GM21825 (cell line): Measurements from ENCODE around the gene OR10H5.
"Not testable (repeated sequence)": the region's sequence is repeated elsewhere in the genome, so short reads cannot be mapped to it uniquely, and the experiment has no call there.

Experiments
- ATAC-seq: cut with Tn5 transposase; IDR thresholded peaks from one replicate; pipeline ENCODE4 v1.9.1; 2021; ENCODE audit warnings: mild to moderate bottlenecking, moderate library complexity; ENCODE audit not compliant: unreplicated experiment

OR10H5 gene, protein sequence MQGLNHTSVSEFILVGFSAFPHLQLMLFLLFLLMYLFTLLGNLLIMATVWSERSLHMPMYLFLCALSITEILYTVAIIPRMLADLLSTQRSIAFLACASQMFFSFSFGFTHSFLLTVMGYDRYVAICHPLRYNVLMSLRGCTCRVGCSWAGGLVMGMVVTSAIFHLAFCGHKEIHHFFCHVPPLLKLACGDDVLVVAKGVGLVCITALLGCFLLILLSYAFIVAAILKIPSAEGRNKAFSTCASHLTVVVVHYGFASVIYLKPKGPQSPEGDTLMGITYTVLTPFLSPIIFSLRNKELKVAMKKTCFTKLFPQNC

DNA sequence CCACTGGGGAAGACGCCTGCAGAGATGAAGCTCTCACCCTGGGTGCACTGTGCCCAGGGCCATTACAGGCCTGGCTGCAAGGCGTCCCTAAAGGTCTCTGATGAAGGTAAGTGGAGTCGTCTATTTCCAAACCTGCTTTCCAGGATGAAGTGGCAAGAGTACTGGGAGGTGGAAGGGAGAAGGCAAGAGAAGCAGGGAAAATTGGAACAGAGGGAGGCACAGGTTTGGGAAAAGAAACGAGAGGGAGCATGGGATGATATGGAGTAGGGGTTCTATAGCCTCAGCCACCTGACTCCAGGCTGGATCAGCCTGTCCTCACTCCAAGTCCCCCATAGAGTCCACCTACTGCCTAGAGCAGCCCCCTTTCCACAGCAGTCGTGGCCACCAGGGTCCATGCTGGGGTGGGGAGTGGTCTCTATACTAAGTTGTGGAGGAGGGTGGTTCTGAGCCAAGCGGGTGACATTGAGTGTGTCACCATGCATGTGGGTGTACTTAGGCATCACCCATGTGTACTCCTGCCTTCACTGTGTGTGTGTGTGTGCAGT is at the start of gene OR10H5:
Gene OR10H5 (plus strand): TSS at position 51 of the 545 bp plus-strand sequence. CDS start 6,388 bp downstream, outside the sequence.
- no peak for ATAC-seq

DNA sequence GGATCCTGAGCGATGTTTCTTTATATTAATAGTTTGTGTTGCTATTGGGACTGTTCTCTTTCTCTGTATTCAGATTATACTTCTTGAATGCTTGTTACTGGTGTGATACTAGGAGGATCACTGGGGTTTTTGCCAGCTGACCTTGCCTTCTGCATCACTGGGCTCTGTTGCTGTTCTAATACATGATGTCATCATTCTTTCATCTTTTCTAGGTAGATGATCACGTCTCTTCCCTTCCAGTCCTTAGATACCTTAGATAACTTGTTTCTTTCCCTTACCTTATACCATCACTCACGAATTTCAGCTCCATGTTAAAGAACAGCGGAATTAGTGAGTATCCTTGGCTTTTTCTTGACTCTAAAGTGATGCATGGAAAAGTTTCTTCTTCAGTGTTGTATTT is 49.7 kb upstream of the OR10H5 start, which contains the start of gene OR10H3:
Gene OR10H3 (plus strand): TSS at position 264 of the 400 bp plus-strand sequence. CDS start 3,408 bp downstream, outside the sequence.
- ATAC-seq: no peak

DNA sequence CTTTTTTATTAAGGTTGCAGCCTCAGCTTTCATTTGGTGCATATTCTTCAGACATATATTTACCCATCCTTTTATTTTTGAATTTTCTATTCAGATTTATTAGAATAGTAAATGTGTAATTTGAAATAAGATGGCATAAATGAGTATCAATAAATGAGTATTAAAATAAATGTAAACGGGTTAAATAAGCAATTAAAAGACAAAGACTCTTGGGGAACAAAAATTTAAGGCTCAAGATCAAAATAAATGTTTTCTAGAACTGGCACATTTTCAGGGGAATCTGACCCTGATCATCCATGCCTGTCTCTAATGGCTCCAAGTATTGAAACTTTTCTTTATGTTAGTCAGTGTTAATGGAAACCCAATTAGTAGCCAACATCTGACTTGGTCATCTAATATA is 46.7 kb upstream of the OR10H5 start:
- no peak for ATAC-seq

DNA sequence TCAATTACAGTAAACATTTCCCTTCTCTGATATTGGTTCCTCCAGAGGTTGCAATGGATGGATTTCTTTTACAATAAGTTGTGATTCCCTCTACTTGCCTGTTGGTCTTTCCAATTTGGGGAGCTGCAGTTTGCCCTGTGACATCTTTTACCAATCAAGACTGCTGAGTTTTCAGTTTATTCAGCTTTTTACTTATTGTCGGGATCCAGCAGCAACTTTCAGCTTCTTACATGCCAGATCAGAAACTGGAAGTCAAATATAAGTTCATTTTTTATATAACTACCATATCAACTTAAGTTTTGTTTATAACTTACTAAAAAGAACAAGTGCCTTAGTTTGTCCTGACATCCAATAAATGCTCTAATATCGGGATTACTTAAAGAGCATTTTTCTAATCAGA is 39.2 kb upstream of the OR10H5 start:
- ATAC-seq: no peak

DNA sequence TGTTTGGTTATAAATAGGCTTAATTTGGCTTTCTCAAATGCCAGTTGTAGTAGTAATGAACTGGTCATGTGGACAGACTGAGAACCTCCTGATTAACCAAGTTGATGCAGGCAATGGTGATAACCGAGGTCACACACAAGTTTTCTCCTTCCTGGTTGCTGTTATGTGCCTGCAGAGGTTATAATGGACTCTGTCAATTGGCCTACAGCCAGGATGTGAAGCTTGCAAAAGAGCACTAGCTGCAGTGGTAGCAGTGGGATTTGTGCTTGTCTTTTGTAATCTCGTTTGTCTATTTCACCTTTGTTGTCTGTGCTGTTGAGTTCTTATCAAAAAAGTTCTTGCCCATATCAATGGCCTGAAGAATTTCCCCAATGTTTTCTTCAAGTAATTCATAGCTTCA is 29.1 kb upstream of the OR10H5 start:
- ATAC-seq: no peak

DNA sequence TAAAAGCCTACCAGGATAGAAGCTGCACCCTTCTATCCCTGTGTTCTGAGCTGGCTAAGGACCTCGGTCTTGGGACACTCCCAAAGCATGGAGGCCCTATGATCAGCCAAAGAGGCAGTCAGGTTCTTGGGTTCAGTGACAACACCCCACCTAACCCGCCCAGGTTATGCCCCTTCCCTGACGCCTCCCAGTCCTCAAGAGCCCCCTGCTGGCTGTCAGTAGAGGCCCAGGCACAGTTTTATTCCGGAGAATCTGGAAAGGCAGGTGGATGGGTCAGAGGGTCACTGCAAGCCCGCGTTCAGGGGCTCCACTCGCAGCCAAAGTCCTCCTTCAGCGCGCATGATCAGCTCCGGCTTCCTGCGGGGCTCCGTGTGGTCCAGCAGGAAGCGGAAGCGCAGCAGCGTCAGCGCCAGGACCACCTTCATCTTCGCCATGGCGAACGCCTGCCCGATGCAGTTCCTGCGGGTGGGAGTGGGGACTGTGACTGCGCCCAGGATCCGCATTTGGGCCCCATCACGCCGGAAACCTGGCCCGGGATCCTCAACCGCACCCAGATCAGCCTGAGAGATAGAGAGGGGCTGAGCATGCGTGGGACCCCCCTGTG is 27.4 kb upstream of the OR10H5 start:
- no peak for ATAC-seq

DNA sequence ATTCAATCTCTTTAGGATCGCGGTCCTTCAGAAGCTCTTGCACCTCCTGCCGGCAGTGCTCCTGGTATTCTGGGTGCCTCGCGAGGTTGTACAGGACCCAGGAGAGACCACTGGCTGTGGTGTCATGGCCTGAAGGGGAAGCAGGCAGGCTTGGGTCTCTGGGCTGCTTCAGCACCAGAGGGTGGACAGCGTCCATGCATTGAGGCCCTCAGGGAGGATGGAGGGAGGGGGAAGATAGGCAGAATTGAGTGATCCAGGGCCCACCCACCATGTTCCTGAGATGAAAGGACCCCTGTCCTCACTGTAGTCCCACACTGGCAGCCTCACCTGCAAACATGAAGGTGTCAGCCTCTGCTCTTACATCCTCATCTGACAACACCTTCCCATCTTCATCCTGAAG is 17.9 kb upstream of the OR10H5 start:
- ATAC-seq: no peak

DNA sequence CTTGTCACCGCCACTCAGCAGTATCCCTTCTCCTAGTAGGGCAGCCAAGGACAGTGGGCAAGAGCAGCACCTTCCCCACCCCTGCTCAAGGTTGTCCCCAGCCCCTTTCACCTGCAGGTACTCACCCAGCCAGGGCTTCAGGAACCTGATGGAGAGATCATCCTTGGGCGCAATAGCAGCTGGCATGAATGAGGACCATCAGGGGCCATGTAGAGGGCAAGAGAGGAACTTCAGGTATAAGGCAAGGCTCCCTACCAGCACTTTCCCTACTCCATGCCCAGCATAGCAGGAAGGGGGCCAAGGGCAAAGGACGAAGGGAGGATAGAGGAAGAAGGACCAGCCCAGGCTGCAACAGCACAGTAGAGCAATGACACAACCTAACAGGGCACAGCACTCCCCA is 13.3 kb upstream of the OR10H5 start:
- not testable (repeated sequence) for ATAC-seq

DNA sequence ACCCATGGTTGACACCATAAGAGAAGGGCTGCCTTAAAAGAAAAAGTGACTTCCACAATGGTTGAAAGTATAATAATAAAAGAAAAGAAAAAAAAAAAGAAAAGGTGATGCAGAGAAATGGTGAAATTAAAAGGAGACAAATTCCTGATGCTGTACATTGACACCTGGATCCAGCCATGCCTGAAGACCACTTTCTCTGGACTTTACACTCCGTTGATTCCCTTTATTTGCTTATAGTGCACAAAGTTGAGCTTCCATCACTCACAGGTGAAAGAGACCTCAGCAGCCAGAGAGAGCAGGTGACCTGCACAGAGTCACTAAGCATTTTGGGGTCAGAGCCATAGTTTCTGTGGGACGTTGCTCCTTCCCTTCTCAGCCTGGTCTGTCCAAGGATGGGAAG is 12.2 kb upstream of the OR10H5 start:
- ATAC-seq: no peak

DNA sequence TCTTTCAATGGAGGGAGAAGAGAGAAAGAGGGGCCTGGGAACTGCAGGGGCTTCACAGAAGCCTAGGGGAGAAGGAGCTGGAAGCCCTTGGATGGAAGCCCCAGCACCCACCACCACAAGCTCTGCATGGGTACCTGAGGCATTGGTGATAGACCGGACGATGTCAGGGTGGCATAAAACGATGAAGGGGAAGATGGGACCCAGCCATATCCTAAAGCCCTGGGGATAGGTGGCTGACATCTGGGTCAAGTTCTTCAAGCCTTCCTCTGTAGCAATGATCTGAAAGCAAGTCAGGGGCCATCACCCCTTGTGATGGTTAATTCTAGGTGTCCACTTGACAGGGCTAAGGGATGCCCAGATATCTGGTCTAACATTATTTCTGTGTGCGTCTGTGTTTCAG is 11.2 kb upstream of the OR10H5 start:
- ATAC-seq: no peak

DNA sequence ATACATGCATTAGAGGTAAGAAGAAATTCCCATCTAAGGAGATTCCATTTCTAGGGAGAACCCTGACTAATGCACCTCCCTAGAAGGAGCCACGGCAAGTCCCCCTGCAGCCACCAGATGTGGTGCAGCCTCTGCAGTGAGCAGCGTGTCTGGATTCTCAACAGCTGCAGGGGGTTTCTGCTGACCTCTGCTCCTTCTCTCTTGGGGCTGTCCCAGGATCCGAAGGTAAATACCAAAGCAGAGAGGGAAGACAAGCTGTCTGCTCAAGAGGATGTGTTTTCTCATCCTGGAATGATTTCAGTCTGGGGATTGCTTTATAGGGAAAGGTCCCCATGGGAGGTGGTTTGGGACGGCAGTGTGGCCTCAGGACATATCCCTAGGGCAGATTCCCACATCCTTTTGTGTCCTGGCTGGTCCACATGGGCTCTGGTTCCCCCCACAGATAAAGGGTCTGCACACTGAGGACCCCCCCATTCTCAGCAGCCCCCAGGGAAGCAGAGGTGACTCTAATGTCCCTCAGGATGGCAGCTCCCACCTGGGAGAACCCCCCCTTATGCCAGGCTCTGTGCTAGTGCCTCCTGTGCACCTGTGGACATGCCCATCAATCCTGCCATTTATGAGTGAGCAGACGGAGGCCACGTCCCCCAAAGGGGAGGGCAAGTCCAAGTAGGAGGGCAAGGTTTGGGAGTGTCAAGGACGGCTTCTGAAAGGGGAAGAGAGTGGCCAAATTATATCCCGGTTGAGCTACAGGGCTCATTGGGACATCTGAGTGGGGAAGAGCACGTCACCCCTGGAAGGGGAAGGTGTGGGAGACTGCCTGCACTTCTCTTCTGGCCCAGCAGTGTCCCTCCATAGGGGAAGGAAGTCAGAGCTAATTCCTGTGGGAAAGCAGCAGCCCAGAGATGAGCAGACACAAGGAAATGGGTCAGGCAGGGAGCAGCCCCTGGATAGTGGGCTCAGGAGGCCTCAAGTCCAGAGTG is 10.2 kb upstream of the OR10H5 start:
- ATAC-seq: no peak

DNA sequence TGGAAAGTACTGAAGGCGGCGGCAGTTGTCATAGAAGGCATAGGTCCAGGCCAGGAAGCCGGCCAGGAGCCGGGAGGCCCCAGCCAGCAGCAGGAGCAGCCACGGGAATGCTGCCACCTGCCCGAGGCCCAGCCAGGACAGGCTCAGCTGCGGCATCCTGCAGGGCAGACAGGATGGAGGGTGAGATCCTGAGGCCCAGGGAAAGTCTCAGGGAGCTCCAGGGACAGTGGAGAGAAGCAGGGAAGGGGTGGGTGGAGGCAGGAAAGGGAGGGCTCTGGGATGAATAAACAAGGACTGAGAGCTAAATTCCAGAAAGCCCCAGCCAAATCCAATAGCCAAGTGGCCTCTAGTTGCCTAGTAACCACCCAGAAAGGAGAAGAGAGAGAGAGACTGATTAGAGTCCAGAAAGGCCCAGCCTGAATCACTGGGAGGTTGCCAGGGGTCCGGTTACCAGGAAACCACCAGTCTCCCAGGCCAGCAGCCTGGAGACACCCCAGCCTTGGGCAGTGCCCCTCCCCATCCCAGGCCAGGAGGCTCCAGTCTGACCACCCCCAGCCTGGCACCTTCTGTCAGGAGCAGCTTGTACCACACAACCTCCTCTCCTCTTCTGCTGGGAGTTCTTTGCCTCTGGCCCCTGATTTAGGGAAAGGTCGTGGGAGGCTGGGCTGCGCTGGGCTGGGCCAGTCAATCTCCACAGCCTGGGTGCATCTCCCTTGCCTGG is 7.5 kb upstream of the OR10H5 start:
- no peak for ATAC-seq

DNA sequence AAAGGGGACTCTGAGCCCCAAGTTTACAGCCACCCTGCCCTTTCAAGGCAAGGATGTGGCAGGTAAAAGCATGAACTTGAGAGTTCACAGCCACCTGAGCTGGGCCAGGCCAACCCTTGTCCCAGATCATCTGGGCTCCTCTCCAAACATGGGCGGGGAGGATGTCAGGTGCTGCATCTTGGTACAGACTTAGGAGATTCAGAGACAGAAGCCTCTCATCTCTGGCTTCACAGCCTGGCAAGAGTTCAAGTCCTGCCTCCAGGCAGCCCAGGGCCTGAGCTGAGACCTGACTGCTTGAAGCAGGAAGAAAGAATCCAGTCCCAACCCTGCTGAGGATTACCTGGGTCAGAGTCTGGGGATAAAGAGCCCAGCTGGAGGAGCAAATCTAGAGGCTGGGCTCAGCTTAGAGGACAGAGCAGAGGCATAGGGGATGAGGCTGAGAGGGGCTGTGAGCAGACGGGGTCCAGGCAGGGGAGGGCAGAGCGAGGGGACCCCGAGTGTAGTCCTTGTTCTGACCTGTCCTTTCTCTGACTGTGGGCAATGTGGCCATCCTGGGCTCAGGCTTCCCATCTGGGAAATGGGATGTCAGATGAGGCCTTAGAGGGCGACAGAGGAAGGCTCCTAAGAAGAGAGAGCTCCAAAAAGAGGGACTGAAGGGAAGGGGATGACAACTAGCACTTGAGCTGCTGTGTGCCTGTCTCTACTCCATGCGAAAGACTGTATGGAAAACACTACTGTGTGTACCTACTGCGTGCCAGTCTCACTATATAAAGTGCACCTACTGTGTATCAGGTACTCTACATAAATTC is 6.6 kb upstream of the OR10H5 start:
- ATAC-seq: no peak

DNA sequence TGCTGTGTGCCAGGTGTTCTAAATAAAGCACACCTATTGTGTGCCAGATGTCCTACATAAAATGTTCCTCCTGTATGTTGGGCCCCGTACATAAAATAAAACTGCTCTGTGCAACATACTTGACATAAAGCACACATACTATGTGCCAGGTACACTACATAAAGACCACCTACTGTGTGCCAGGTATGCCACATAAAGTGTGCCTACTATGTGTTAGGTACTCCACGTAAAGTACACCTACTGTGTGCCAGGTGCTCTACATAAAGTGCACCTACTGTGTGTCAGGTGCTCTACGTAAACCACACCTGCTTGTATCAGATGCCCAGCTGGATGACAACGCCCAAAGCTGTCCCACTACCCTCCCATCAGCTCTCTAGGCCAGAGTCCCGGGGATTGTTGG is 5.8 kb upstream of the OR10H5 start:
- ATAC-seq: no peak

DNA sequence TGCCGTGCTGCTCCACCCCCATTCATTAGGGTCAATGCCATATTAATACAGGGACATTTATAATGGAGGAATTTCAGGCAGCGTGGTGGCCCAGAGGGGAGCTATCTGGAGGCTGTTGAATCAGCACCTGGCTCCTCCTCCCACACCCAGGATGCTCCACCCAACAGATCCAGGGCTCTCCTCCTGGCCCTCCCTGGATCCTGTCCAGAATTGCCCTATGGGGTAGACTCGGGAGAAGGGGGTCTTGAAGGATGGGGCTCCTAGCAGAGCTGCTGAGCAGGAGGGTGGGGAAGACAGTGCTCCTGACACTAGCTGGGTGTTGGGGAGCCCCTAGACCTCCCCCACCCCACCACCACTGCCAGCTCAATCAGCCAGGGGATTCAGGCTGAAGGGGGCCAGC is 5.2 kb upstream of the OR10H5 start:
- no peak for ATAC-seq

DNA sequence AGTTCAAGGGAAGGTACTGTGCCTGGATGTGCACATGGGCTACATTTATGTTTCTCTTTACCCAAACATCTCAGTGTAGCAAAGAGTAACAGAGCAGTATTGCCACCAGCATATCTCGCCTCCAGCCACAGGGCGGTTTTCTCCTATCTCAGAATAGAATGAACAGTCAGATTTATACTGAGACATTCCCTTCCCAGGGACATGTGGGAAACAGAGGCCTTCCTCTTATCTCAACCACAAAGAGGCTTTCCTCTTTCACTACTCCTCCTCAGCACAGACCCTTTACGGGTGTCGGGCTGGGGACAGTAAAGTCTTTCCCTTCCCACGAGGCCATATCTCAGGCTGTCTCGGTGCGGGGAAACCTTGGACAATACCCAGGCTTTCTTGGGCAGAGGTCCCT is 4.6 kb upstream of the OR10H5 start:
- ATAC-seq: not testable (repeated sequence)

DNA sequence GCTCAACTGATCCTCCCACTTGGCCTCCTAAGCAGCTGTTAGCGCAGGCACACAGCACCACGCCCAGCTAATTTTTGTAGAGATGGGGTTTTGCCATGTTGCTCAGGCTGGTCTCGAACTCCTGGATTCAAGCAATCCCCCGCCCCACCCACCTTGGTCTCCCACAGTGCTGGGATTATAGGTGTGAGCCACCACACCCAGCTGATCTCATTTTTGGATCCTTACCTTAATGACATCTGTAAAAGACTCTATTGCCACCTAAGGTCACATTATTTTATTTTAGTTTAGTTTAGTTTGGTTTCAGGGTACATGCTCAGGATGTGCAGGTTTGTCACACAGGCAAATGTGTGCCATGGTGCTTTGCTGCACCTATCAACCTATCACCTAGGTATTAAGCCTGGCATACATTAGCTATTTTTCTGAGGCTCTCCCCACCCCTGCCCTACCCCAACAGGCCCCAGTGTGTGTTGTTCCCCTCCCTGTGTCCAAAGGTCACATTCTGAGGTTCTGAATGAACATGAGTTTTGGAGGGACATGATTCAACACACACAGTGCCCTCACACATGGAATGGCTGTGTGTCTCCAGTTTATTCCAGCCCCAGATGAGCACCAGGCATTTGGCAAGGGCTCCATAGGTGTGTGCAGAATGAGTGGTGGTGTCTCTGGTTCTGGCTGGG is 1.3 kb downstream of the OR10H5 start:
- no peak for ATAC-seq

DNA sequence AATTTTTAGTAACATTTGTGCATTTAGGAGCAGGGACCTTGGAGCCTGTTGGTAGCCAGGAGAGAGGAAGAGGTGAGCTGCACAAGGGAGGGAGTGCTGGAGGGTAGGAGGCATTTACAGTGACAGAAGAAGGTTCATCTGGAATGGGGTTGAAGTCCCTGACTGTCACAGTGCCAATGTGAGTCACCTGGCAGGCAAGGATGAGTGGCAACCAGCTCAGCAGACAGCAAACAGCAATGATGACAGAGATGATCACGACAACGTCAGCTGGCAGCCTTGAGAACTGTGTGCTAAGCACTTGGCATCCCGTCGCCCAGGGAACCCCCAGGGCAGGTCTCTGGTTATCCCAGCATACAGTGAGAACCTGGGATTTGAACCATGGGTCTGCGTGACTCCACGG is 2.6 kb downstream of the OR10H5 start:
- no peak for ATAC-seq

DNA sequence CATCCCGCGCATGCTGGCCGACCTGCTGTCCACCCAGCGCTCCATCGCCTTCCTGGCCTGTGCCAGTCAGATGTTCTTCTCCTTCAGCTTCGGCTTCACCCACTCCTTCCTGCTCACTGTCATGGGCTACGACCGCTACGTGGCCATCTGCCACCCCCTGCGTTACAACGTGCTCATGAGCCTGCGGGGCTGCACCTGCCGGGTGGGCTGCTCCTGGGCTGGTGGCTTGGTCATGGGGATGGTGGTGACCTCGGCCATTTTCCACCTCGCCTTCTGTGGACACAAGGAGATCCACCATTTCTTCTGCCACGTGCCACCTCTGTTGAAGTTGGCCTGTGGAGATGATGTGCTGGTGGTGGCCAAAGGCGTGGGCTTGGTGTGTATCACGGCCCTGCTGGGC is 6.8 kb downstream of the OR10H5 start:
- not testable (repeated sequence) for ATAC-seq
